ENCODE results near the gene DIP2C.
"Not testable (repeated sequence)": the region's sequence is repeated elsewhere in the genome, so short reads cannot be mapped to it uniquely, and the experiment has no call there.

DIP2C gene

DNA sequence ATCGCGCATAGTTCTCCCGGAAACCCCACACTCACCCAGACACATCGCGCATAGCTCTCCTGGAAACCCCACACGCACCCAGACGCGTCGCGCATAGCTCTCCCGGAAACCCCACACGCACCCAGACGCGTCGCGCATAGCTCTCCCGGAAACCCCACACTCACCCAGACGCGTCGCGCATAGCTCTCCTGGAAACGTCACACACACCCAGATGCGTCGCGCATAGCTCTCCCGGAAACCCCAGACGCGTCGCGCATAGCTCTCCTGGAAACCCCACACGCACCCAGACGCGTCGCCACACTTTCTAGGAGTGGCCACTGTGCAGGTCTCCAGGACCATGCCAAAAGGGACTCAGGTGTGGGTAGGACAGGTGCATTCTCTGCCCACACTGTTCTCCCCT lies 341.7 kb downstream of the DIP2C start:
- H3K27me3 ChIP-seq (ENCODE audit: insufficient read depth, low read length, poor library complexity); H2BK5ac ChIP-seq (ENCODE audit: low read length); H4K8ac ChIP-seq (ENCODE audit: low read depth, low read length); H3K27ac ChIP-seq (ENCODE audit: low read depth, low read length); H3K18ac ChIP-seq (ENCODE audit: low read length); H3K36me3 ChIP-seq (ENCODE audit: control insufficient read depth, insufficient read depth, low read length); H3K4me1 ChIP-seq (ENCODE audit: control insufficient read depth, low read depth, low read length); H3K9ac ChIP-seq (ENCODE audit: low read length); H2BK15ac ChIP-seq (replicated peaks; ENCODE audit: low read depth); H3K79me1 ChIP-seq (ENCODE audit: low read length); H3K56ac ChIP-seq (ENCODE audit: low read length); H3K4me3 ChIP-seq (ENCODE audit: low read length); H2BK120ac ChIP-seq (ENCODE audit: low read depth, low read length); H4K5ac ChIP-seq (ENCODE audit: low read length); H3K23ac ChIP-seq (ENCODE audit: low read length); DNase-seq; H2AK5ac ChIP-seq (ENCODE audit: low read length); H3K79me2 ChIP-seq (ENCODE audit: control insufficient read depth, insufficient read depth, low read length); H3K4me2 ChIP-seq (ENCODE audit: low read length); H3K4ac ChIP-seq (ENCODE audit: low read depth, low read length): not testable (repeated sequence)
- no CpG with 5 or more reads among the region's 34 CpGs for WGBS (ENCODE audit: extremely low coverage, insufficient coverage, low lambda C conversion rate)

DNA sequence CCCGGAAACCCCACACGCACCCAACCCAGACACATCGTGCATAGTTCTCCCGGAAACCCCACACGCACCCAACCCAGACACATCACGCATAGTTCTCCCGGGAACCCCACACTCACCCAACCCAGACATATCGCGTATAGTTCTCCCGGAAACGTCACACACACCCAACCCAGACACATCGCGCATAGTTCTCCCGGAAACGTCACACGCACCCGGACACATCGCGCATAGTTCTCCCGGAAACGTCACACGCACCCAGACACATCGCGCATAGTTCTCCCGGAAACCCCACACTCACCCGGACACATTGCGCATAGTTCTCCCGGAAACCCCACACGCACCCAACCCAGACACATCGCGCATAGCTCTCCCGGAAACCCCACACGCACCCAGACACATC lies 342.3 kb downstream of the DIP2C start:
- H2AK5ac ChIP-seq (ENCODE audit: low read length); H3K56ac ChIP-seq (ENCODE audit: low read length); H3K4me1 ChIP-seq (ENCODE audit: control insufficient read depth, low read depth, low read length); H2BK120ac ChIP-seq (ENCODE audit: low read depth, low read length); H4K8ac ChIP-seq (ENCODE audit: low read depth, low read length); H3K27me3 ChIP-seq (ENCODE audit: insufficient read depth, low read length, poor library complexity); H3K4ac ChIP-seq (ENCODE audit: low read depth, low read length); H3K27ac ChIP-seq (ENCODE audit: low read depth, low read length); H3K23ac ChIP-seq (ENCODE audit: low read length); H3K4me2 ChIP-seq (ENCODE audit: low read length); H3K36me3 ChIP-seq (ENCODE audit: control insufficient read depth, insufficient read depth, low read length); H3K18ac ChIP-seq (ENCODE audit: low read length); H2BK5ac ChIP-seq (ENCODE audit: low read length); H3K79me2 ChIP-seq (ENCODE audit: control insufficient read depth, insufficient read depth, low read length); H3K79me1 ChIP-seq (ENCODE audit: low read length); H3K9ac ChIP-seq (ENCODE audit: low read length); H2BK15ac ChIP-seq (replicated peaks; ENCODE audit: low read depth); DNase-seq; H4K5ac ChIP-seq (ENCODE audit: low read length); H3K4me3 ChIP-seq (ENCODE audit: low read length): not testable (repeated sequence)
- no CpG with 5 or more reads among the region's 33 CpGs for WGBS (ENCODE audit: extremely low coverage, insufficient coverage, low lambda C conversion rate)

DNA sequence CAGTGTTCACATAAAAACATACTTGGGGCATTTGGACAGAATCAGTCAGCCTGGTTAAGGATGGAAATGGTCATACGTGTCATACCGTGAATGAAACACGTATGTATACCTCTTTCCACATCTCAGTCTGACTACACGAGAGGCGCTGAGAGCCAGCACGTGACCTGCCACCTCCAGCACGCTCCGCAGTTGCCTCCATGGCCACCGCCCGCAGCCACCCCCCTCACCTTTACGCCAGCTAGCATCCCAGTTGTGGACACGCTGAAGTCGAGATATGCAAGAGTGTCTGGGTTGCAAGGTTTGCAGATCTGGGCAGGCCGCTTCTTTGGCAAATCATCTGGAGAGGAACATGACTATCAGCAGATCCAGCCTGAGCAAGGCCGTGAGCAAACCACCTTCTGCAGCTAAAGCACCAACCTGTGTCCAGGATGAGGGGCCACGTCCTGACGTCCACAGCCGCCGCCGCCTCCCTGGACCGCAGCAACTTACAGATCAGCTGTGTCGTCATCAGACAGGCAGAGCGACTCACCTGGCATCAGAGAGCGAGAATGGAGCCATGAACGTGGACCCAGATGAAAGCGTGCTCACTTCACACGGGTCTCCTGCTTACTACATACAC lies 344.8 kb downstream of the DIP2C start:
- no CpG with 5 or more reads among the region's 27 CpGs for WGBS (ENCODE audit: extremely low coverage, insufficient coverage, low lambda C conversion rate)
- H4K8ac ChIP-seq (ENCODE audit: low read depth, low read length) = no peak overlapping the region

GRCh38 chr10:343231-344220 lies 345.9 kb downstream of the DIP2C start:
- H3K18ac ChIP-seq (ENCODE audit: low read length) = no peak overlapping the region
- WGBS (ENCODE audit: extremely low coverage, insufficient coverage, low lambda C conversion rate) = 100% methylated on average over 1 of the region's 16 CpGs
- no peak overlapping the region for H3K23ac ChIP-seq (ENCODE audit: low read length)
- no peak overlapping the region for H3K4ac ChIP-seq (ENCODE audit: low read depth, low read length)
- H3K4me3 ChIP-seq (ENCODE audit: low read length) = no peak overlapping the region
- H2BK5ac ChIP-seq (ENCODE audit: low read length) = no peak overlapping the region
- no peaks in the 10 kb centered on the region for H3K27me3 ChIP-seq (ENCODE audit: insufficient read depth, low read length, poor library complexity)
- no peak overlapping the region for H2BK120ac ChIP-seq (ENCODE audit: low read depth, low read length)
- H3K79me1 ChIP-seq (ENCODE audit: low read length) = no peaks in the 10 kb centered on the region
- H3K4me2 ChIP-seq (ENCODE audit: low read length) = no peak overlapping the region
- H3K56ac ChIP-seq (ENCODE audit: low read length) = no peak overlapping the region
- H4K8ac ChIP-seq (ENCODE audit: low read depth, low read length) = no peak overlapping the region
- H3K27ac ChIP-seq (ENCODE audit: low read depth, low read length) = no peak overlapping the region
- H2AK5ac ChIP-seq (ENCODE audit: low read length) = no peak overlapping the region
- no peaks in the 10 kb centered on the region for H3K36me3 ChIP-seq (ENCODE audit: control insufficient read depth, insufficient read depth, low read length)
- no peaks in the 10 kb centered on the region for H3K4me1 ChIP-seq (ENCODE audit: control insufficient read depth, low read depth, low read length)
- no peaks in the 10 kb centered on the region for H3K79me2 ChIP-seq (ENCODE audit: control insufficient read depth, insufficient read depth, low read length)
- no peak overlapping the region for H4K5ac ChIP-seq (ENCODE audit: low read length)
- no peak overlapping the region for H2BK15ac ChIP-seq (replicated peaks; ENCODE audit: low read depth)
- DNase-seq = no peak
- H3K9ac ChIP-seq (ENCODE audit: low read length) = no peak overlapping the region

More for the DNA sequence above, 344.8 kb downstream of the DIP2C start:
- Histone ChIP-seq H3K56ac (ENCODE audit: low read length) (no peak overlapping the region), H3K4me2 (ENCODE audit: low read length) (no peak overlapping the region), H3K36me3 (ENCODE audit: control insufficient read depth, insufficient read depth, low read length) (no peaks in the 10 kb centered on the region), H2AK5ac (ENCODE audit: low read length) (no peak overlapping the region), H2BK120ac (ENCODE audit: low read depth, low read length) (no peak overlapping the region), H3K79me1 (ENCODE audit: low read length) (no peaks in the 10 kb centered on the region), H3K4me1 (ENCODE audit: control insufficient read depth, low read depth, low read length) (no peaks in the 10 kb centered on the region), H3K27me3 (ENCODE audit: insufficient read depth, low read length, poor library complexity) (no peaks in the 10 kb centered on the region), H3K79me2 (ENCODE audit: control insufficient read depth, insufficient read depth, low read length) (no peaks in the 10 kb centered on the region), H3K9ac (ENCODE audit: low read length) (no peak overlapping the region), H4K5ac (ENCODE audit: low read length) (no peak overlapping the region), H3K4ac (ENCODE audit: low read depth, low read length) (no peak overlapping the region), H2BK5ac (ENCODE audit: low read length) (no peak overlapping the region), H3K23ac (ENCODE audit: low read length) (no peak overlapping the region), H3K18ac (ENCODE audit: low read length) (no peak overlapping the region), H3K27ac (ENCODE audit: low read depth, low read length) (no peak overlapping the region), H3K4me3 (ENCODE audit: low read length) (no peak overlapping the region), H2BK15ac (replicated peaks; ENCODE audit: low read depth) (no peak overlapping the region)
- no peak for DNase-seq

GRCh38 chr10:341081-341740 lies 348.3 kb downstream of the DIP2C start:
- no peak overlapping the region for H2AK5ac ChIP-seq (ENCODE audit: low read length)
- H3K23ac ChIP-seq (ENCODE audit: low read length) = no peak overlapping the region
- H3K36me3 ChIP-seq (ENCODE audit: control insufficient read depth, insufficient read depth, low read length) = peaks cover 3% of the 10 kb centered on the region
- no peak overlapping the region for H2BK5ac ChIP-seq (ENCODE audit: low read length)
- H2BK15ac ChIP-seq (replicated peaks; ENCODE audit: low read depth) = no peak overlapping the region
- no peak for DNase-seq
- no peak overlapping the region for H4K5ac ChIP-seq (ENCODE audit: low read length)
- H3K27me3 ChIP-seq (ENCODE audit: insufficient read depth, low read length, poor library complexity) = no peaks in the 10 kb centered on the region
- no CpG with 5 or more reads among the region's 23 CpGs for WGBS (ENCODE audit: extremely low coverage, insufficient coverage, low lambda C conversion rate)
- H3K79me1 ChIP-seq (ENCODE audit: low read length) = no peaks in the 10 kb centered on the region
- no peak overlapping the region for H4K8ac ChIP-seq (ENCODE audit: low read depth, low read length)
- H3K4me1 ChIP-seq (ENCODE audit: control insufficient read depth, low read depth, low read length) = no peaks in the 10 kb centered on the region
- no peak overlapping the region for H3K4ac ChIP-seq (ENCODE audit: low read depth, low read length)
- H2BK120ac ChIP-seq (ENCODE audit: low read depth, low read length) = no peak overlapping the region
- no peaks in the 10 kb centered on the region for H3K79me2 ChIP-seq (ENCODE audit: control insufficient read depth, insufficient read depth, low read length)
- H3K9ac ChIP-seq (ENCODE audit: low read length) = no peak overlapping the region
- H3K27ac ChIP-seq (ENCODE audit: low read depth, low read length) = no peak overlapping the region
- no peak overlapping the region for H3K4me3 ChIP-seq (ENCODE audit: low read length)
- H3K4me2 ChIP-seq (ENCODE audit: low read length) = no peak overlapping the region
- no peak overlapping the region for H3K56ac ChIP-seq (ENCODE audit: low read length)
- no peak overlapping the region for H3K18ac ChIP-seq (ENCODE audit: low read length)
